HepG2 (cell line): Measurements from ENCODE around the gene RRAD. TPM values are rescaled to one million over a fixed set of nuclear protein-coding genes. Genes with fewer than 3 reads are reported as not detected.

Source experiments
- BRD4 ChIP-seq: sonication (generic); formaldehyde crosslinking; IDR thresholded peaks from 2 replicates; pipeline ENCODE4 v1.4.0; 2020; ENCODE audit warnings: missing genetic modification reagents
- HMG20B ChIP-seq: conservative IDR thresholded peaks from 2 replicates; pipeline ENCODE4 v1.6.1; 2016; ENCODE audit warnings: missing genetic modification reagents, missing compliant biosample characterization
- HNRNPLL ChIP-seq: fragments of 200-400 bp; formaldehyde crosslinking; IDR thresholded peaks from 2 replicates; pipeline ENCODE4 v1.6.1; 2017; ENCODE audit warnings: mild to moderate bottlenecking, low read depth, low read length; ENCODE audit not compliant: poor library complexity, severe bottlenecking
- KMT2A ChIP-seq: sonication (generic); formaldehyde crosslinking; IDR thresholded peaks from 2 replicates; pipeline ENCODE4 v1.4.0; 2020; ENCODE audit warnings: missing genetic modification reagents
- MATR3 ChIP-seq: sonication (generic); formaldehyde crosslinking; IDR thresholded peaks from 2 replicates; pipeline ENCODE4 v1.4.0; 2020; ENCODE audit warnings: missing genetic modification reagents
- NCOA1 ChIP-seq: sonication (generic); formaldehyde crosslinking; IDR thresholded peaks from 2 replicates; pipeline ENCODE4 v1.9.0; 2021; ENCODE audit warnings: missing genetic modification reagents
- POLR2G ChIP-seq: fragments of 200-400 bp; formaldehyde crosslinking; IDR thresholded peaks from 2 replicates; pipeline ENCODE4 v1.6.1; 2018; ENCODE audit warnings: mild to moderate bottlenecking, low read depth, low read length, moderate library complexity
- SMC3 ChIP-seq: IDR thresholded peaks from 2 replicates; pipeline ENCODE4 v1.6.1; 2011; ENCODE audit warnings: low read length, improper control_type of control experiment
- SNAI1 ChIP-seq: sonication (generic); formaldehyde crosslinking; IDR thresholded peaks from 2 replicates; pipeline ENCODE4 v1.5.0; 2020; ENCODE audit warnings: mild to moderate bottlenecking, missing genetic modification reagents, borderline replicate concordance
- SPEN ChIP-seq: sonication (generic); formaldehyde crosslinking; IDR thresholded peaks from 2 replicates; pipeline ENCODE4 v1.5.1; 2020; ENCODE audit warnings: low read depth, mild to moderate bottlenecking, missing genetic modification reagents
- TCF12 ChIP-seq, 2 experiments: fragments of 450-650 bp in 1 of 2; sonication (generic) in 1 of 2; formaldehyde crosslinking in 1 of 2; IDR thresholded peaks; 2 replicates each; pipeline versions ENCODE4 v1.6.1 to v1.8.0; 2017 to 2022; ENCODE audit warnings: antibody characterized with exemption in 1 of 2, mild to moderate bottlenecking in 1 of 2, missing genetic modification reagents in 1 of 2, moderate library complexity in 1 of 2
- ZBTB1 ChIP-seq: sonication (generic); formaldehyde crosslinking; IDR thresholded peaks from 2 replicates; pipeline ENCODE4 v1.4.0; 2020; ENCODE audit warnings: missing genetic modification reagents, borderline replicate concordance
- ZNF136 ChIP-seq: sonication (generic); formaldehyde crosslinking; IDR thresholded peaks from 2 replicates; pipeline ENCODE4 v1.8.1; 2022; ENCODE audit warnings: low read depth, mild to moderate bottlenecking, moderate library complexity, missing genetic modification reagents
- ZNF577 ChIP-seq: sonication (generic); formaldehyde crosslinking; IDR thresholded peaks from 2 replicates; pipeline ENCODE4 v1.4.0; 2020; ENCODE audit warnings: mild to moderate bottlenecking, low read depth, missing genetic modification reagents, borderline replicate concordance
- ZSCAN22 ChIP-seq: sonication (generic); formaldehyde crosslinking; IDR thresholded peaks from 2 replicates; pipeline ENCODE4 v1.4.0; 2020; ENCODE audit warnings: mild to moderate bottlenecking, missing genetic modification reagents
- polyA plus RNA-seq, 8 experiments: library from polyadenylated mRNA; depleted of rRNA in 3 of 8; stranded (reverse) in 7 of 8; unstranded in 1 of 8; fragments of >200 nt; fragmentation: Illumina TruSeq in 4 of 8; extraction: Trizol in 4 of 8; gene quantifications; 2 replicates each; pipeline versions ENCODE4 v1.2.1 to v1.2.3, GENCODE V29; 2011 to 2016; ENCODE audit warnings: low read depth in 4 of 8, missing spikeins in 1 of 8, mixed read lengths in 1 of 8; ENCODE audit not compliant: insufficient read depth in 1 of 8
- total RNA-seq, 5 experiments: library from RNA; depleted of rRNA; stranded (reverse); fragments of >200 nt; fragmentation: Illumina TruSeq; extraction: Trizol; gene quantifications; 2 replicates each; pipeline ENCODE4 v1.2.3, GENCODE V29; 2016; ENCODE audit warnings: low read depth in 1 of 5
- TF ChIP-seq, protein P1 (sequence below): sonication (generic); formaldehyde crosslinking; conservative IDR thresholded peaks from 2 replicates; pipeline ENCODE4 v1.4.0; 2020; ENCODE audit warnings: missing genetic modification reagents
- TF ChIP-seq, protein P2 (sequence below): sonication (generic); formaldehyde crosslinking; IDR thresholded peaks from 2 replicates; pipeline ENCODE4 v1.8.0; 2022; ENCODE audit warnings: low read depth, missing genetic modification reagents
- TF ChIP-seq, protein P3 (sequence below): sonication (generic); formaldehyde crosslinking; IDR thresholded peaks from 2 replicates; pipeline ENCODE4 v1.4.0; 2020; ENCODE audit warnings: missing genetic modification reagents
- TF ChIP-seq, protein P4 (sequence below): sonication (generic); formaldehyde crosslinking; IDR thresholded peaks from 2 replicates; pipeline ENCODE4 v1.5.0; 2020; ENCODE audit warnings: mild to moderate bottlenecking, missing genetic modification reagents

The RRAD gene
- total and polyA plus RNA-seq, 2 of the 13 experiments (the other 11 are each of a cell fraction or from before 2014, with no cell fraction given) = 0.80 to 1.1 TPM

DNA sequence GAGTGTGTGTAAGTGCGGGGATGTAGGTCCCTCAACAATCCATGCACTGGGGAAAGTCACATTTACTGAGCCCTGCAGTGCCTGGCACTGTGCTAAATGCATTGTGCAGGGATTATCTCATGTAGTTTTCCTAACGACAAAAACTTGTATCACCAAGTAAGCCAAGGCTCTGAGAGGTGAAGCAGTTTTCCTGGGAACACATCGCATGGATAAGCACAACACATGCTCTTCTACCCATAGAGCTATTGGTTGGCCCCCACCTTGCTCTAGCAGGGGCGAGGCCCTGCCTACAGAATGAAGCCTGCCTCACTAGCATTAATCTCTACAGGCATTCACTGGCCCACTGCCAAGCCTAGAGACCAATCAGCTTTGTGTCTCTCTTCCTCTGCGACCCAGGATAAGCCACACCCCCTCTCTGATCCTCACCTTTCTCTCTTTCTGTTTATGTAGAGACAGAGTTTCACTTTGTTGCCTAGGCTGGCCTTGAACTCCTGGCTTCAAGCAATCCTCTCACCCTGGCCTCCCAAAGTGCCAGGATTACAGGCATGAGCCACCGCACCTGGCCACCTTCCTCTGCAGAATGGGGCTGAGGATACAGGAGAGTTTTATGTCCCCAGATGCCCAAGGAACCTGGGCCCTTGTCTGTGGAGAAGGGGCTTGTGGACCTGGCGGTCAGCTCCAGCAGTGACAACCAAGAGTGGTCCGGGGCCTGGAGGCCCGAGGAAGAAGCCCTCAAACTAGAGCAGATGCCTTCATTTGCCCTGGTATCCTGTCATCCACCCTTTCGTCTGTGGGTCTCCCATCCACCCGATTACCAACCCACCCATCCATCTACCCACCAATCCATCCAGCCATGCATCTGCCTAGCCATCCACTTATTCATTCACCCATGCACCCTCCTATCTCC lies 19.4 kb downstream of the RRAD start (continued):
- TF ChIP-seq, protein P1, sequence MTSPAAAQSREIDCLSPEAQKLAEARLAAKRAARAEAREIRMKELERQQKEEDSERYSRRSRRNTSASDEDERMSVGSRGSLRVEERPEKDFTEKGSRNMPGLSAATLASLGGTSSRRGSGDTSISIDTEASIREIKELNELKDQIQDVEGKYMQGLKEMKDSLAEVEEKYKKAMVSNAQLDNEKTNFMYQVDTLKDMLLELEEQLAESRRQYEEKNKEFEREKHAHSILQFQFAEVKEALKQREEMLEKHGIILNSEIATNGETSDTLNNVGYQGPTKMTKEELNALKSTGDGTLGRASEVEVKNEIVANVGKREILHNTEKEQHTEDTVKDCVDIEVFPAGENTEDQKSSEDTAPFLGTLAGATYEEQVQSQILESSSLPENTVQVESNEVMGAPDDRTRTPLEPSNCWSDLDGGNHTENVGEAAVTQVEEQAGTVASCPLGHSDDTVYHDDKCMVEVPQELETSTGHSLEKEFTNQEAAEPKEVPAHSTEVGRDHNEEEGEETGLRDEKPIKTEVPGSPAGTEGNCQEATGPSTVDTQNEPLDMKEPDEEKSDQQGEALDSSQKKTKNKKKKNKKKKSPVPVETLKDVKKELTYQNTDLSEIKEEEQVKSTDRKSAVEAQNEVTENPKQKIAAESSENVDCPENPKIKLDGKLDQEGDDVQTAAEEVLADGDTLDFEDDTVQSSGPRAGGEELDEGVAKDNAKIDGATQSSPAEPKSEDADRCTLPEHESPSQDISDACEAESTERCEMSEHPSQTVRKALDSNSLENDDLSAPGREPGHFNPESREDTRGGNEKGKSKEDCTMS (CRISPR knock-in tag) = no peak
- TF ChIP-seq, protein P2, sequence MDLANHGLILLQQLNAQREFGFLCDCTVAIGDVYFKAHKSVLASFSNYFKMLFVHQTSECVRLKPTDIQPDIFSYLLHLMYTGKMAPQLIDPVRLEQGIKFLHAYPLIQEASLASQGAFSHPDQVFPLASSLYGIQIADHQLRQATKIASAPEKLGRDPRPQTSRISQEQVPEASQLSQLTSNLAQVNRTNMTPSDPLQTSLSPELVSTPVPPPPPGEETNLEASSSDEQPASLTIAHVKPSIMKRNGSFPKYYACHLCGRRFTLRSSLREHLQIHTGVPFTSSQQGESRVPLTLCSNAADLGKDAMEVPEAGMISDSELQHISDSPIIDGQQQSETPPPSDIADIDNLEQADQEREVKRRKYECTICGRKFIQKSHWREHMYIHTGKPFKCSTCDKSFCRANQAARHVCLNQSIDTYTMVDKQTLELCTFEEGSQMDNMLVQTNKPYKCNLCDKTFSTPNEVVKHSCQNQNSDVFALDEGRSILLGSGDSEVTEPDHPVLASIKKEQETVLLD (CRISPR knock-in tag) = no peak; the same call in 1 of the 2 replicates
- TF ChIP-seq HMG20B (CRISPR knock-in tag) (no peak; the same call in 1 of the 2 replicates), ZNF136 (CRISPR knock-in tag) (no peak), KMT2A (CRISPR knock-in tag) (no peak), BRD4 (no peak), POLR2G (no peak), ZSCAN22 (CRISPR knock-in tag) (no peak; the same call in 1 of the 2 replicates), SPEN (CRISPR knock-in tag) (peak; percentile 56; the same call in 1 of the 2 replicates), MATR3 (CRISPR knock-in tag) (no peak), SNAI1 (CRISPR knock-in tag) (peak; percentile 60; the same call in 1 of the 2 replicates), HNRNPLL (no peak), ZNF577 (CRISPR knock-in tag) (no peak), ZBTB1 (CRISPR knock-in tag) (no peak), NCOA1 (CRISPR knock-in tag) (no peak; the same call in 1 of the 2 replicates), TCF12 (IDR thresholded peaks at IDR 0.05) (no peak), TCF12 (CRISPR knock-in tag; IDR thresholded peaks at IDR 0.05) (no peak; the same call in 1 of the 2 replicates), SMC3 (0 out of 2 replicates have a peak, but pooled peaks have one; percentile 4)
- TF ChIP-seq, protein P3, sequence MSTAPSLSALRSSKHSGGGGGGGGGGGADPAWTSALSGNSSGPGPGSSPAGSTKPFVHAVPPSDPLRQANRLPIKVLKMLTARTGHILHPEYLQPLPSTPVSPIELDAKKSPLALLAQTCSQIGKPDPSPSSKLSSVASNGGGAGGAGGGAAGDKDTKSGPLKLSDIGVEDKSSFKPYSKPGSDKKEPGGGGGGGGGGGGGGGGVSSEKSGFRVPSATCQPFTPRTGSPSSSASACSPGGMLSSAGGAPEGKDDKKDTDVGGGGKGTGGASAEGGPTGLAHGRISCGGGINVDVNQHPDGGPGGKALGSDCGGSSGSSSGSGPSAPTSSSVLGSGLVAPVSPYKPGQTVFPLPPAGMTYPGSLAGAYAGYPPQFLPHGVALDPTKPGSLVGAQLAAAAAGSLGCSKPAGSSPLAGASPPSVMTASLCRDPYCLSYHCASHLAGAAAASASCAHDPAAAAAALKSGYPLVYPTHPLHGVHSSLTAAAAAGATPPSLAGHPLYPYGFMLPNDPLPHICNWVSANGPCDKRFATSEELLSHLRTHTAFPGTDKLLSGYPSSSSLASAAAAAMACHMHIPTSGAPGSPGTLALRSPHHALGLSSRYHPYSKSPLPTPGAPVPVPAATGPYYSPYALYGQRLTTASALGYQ (CRISPR knock-in tag) = peak; percentile 75; the same call in 1 of the 2 replicates
- TF ChIP-seq, protein P4, sequence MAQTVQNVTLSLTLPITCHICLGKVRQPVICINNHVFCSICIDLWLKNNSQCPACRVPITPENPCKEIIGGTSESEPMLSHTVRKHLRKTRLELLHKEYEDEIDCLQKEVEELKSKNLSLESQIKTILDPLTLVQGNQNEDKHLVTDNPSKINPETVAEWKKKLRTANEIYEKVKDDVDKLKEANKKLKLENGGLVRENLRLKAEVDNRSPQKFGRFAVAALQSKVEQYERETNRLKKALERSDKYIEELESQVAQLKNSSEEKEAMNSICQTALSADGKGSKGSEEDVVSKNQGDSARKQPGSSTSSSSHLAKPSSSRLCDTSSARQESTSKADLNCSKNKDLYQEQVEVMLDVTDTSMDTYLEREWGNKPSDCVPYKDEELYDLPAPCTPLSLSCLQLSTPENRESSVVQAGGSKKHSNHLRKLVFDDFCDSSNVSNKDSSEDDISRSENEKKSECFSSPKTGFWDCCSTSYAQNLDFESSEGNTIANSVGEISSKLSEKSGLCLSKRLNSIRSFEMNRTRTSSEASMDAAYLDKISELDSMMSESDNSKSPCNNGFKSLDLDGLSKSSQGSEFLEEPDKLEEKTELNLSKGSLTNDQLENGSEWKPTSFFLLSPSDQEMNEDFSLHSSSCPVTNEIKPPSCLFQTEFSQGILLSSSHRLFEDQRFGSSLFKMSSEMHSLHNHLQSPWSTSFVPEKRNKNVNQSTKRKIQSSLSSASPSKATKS (CRISPR knock-in tag) = no peak
